B cell (primary cell): Measurements from ENCODE around the gene ADCY1.

ENCODE experiments used
- EZH2 ChIP-seq: IDR thresholded peaks from 2 replicates; pipeline ENCODE4 v1.6.1; 2012; ENCODE audit warnings: borderline replicate concordance, low read depth, mild to moderate bottlenecking, moderate library complexity, low read length; ENCODE audit not compliant: insufficient read depth, poor library complexity, severe bottlenecking
- TF ChIP-seq, protein P1 (sequence below): fragments of 200-600 bp; IDR thresholded peaks from one replicate; pipeline ENCODE4 v1.8.0; 2022; ENCODE audit warnings: antibody characterized with exemption, mild to moderate bottlenecking

DNA sequence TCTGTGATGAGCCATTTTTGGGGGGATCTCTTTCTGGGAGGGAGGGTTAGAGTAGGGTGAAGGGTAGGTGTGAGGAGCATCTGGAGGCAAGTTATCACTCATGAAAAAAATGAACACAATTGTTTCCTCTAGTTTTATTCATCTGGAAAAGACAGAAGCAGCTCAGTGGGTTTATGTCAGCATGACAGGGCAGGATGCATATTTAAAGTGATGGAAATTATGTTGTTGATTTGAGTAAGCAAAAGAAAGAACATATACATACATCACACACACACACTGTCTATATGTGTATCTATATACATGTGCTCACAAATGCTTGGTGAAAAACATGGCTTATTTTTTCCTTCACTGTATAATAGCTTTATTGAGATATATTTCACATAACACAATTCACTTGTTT lies 114.2 kb downstream of the ADCY1 start:
- no peak for TF ChIP-seq EZH2
- TF ChIP-seq, protein P1, sequence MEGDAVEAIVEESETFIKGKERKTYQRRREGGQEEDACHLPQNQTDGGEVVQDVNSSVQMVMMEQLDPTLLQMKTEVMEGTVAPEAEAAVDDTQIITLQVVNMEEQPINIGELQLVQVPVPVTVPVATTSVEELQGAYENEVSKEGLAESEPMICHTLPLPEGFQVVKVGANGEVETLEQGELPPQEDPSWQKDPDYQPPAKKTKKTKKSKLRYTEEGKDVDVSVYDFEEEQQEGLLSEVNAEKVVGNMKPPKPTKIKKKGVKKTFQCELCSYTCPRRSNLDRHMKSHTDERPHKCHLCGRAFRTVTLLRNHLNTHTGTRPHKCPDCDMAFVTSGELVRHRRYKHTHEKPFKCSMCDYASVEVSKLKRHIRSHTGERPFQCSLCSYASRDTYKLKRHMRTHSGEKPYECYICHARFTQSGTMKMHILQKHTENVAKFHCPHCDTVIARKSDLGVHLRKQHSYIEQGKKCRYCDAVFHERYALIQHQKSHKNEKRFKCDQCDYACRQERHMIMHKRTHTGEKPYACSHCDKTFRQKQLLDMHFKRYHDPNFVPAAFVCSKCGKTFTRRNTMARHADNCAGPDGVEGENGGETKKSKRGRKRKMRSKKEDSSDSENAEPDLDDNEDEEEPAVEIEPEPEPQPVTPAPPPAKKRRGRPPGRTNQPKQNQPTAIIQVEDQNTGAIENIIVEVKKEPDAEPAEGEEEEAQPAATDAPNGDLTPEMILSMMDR: no peak
